ENCODE data around the gene KRT80.

GRCh38 chr12:52126050-52126604, 65.7 kb downstream of the KRT80 start:
- TF ChIP-seq POLR2A (IDR thresholded peaks at IDR 0.05; ENCODE audit: low read length) (no peak), RFX5 (IDR thresholded peaks at IDR 0.05) (no peak), CTCF (IDR thresholded peaks at IDR 0.05) (no peak), NR3C1 (IDR thresholded peaks at IDR 0.05) (no peak), HOXA7 (CRISPR knock-in tag; IDR thresholded peaks at IDR 0.05) (no peak), RCOR1 (IDR thresholded peaks at IDR 0.05; ENCODE audit: low read depth, low read length) (no peak), USF2 (IDR thresholded peaks at IDR 0.05) (no peak), ZNF302 (CRISPR knock-in tag; IDR thresholded peaks at IDR 0.05) (no peak), SREBF2 (IDR thresholded peaks at IDR 0.05) (no peak)
